ENCODE data around the gene IGFLR1. TPM values are rescaled to one million over a fixed set of nuclear protein-coding genes. Genes with fewer than 3 reads are reported as not detected.

IGFLR1 gene
- total and polyA plus RNA-seq, 9 of the 15 experiments (the other 6 are each of a cell fraction or from before 2014, with no cell fraction given): 1.0 to 14.3 (median 4.6) TPM

GRCh38 chr19:35757749-35758608 lies 15.7 kb upstream of the IGFLR1 start, which contains the start of gene PROSER3 (continued):
- TF ChIP-seq ZNF232 (CRISPR knock-in tag; IDR thresholded peaks at IDR 0.05) (no peak), ZBTB43 (CRISPR knock-in tag; IDR thresholded peaks at IDR 0.05) (no peak), ZBTB40 (IDR thresholded peaks at IDR 0.05) (peak; percentile 76), ZBTB40 (CRISPR knock-in tag; IDR thresholded peaks at IDR 0.05) (no peak), MTA3 (IDR thresholded peaks at IDR 0.05; ENCODE audit: borderline replicate concordance) (0 out of 2 replicates have a peak, but pooled peaks have one; percentile 59), ZNF354B (CRISPR knock-in tag; IDR thresholded peaks at IDR 0.05) (no peak), KLF1 (tag; IDR thresholded peaks at IDR 0.05) (0 out of 2 replicates have a peak, but pooled peaks have one; percentile 61), BRD9 (IDR thresholded peaks at IDR 0.05; ENCODE audit: low read depth, partially characterized antibody) (no peak), ETV1 (tag; conservative IDR thresholded peaks at IDR 0.05; ENCODE audit: low read depth) (peak; percentile 96), HLTF (IDR thresholded peaks at IDR 0.05) (no peak), NRF1 (conservative IDR thresholded peaks at IDR 0.05 in 1 of 2, IDR thresholded peaks at IDR 0.05 in 1 of 2) (peak; percentile 84 to 88), NKRF (IDR thresholded peaks at IDR 0.05; ENCODE audit: borderline replicate concordance) (peak; percentile 22; the same call in 1 of the 2 replicates)
- TF ChIP-seq, protein P1, sequence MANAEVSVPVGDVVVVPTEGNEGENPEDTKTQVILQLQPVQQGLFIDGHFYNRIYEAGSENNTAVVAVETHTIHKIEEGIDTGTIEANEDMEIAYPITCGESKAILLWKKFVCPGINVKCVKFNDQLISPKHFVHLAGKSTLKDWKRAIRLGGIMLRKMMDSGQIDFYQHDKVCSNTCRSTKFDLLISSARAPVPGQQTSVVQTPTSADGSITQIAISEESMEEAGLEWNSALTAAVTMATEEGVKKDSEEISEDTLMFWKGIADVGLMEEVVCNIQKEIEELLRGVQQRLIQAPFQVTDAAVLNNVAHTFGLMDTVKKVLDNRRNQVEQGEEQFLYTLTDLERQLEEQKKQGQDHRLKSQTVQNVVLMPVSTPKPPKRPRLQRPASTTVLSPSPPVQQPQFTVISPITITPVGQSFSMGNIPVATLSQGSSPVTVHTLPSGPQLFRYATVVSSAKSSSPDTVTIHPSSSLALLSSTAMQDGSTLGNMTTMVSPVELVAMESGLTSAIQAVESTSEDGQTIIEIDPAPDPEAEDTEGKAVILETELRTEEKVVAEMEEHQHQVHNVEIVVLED (CRISPR knock-in tag; IDR thresholded peaks at IDR 0.05): peak; percentile 41
